Panc1 (cell line): ENCODE results near the gene FAHD2A. TPM values are rescaled to one million over a fixed set of nuclear protein-coding genes. Genes with fewer than 3 reads are reported as not detected.

Source experiments
- ATAC-seq: fragments of 200-7000 bp; cut with Tn5 transposase; 2 replicates; pipeline ENCODE4 v1.9.1; 2020; ENCODE audit warnings: mild to moderate bottlenecking, moderate library complexity
- BruUV-seq: library from RNA; stranded (reverse); fragments of 400-500 nt; replicated peaks from 2 replicates; lab custom pipeline; 2021; lab: Mats Ljungman, UMichigan
- CTCF ChIA-PET: fragments of 300-600 bp; sonication (Branson Sonifier 250); formaldehyde crosslinking; loops from one replicate; lab custom pipeline; 2022; ENCODE audit warnings: antibody characterized with exemption; lab: Charles Lee
- POLR2A ChIA-PET: fragments of 300-600 bp; sonication (Branson Sonifier 250); formaldehyde crosslinking; loops from one replicate; lab custom pipeline; 2022; ENCODE audit warnings: antibody characterized with exemption; lab: Charles Lee
- DNase-seq: peaks from one replicate; pipeline ENCODE4 v3.0.0-alpha.2; 2010; ENCODE audit warnings: low read depth, low spot score
- H3K27ac ChIP-seq: 2 replicates; pipeline ENCODE4 v1.5.1; 2011; ENCODE audit warnings: mild to moderate bottlenecking, low read length, inconsistent platforms
- H3K27me3 ChIP-seq: fragments of 200-500 bp; sonication (Bioruptor generic); 2 replicates; pipeline ENCODE4 v1.6.0; 2014; ENCODE audit warnings: low read length, inconsistent platforms; ENCODE audit not compliant: control insufficient read depth, insufficient read depth
- H3K36me3 ChIP-seq: fragments of 200-500 bp; sonication (Bioruptor generic); 2 replicates; pipeline ENCODE4 v1.5.1; 2014; ENCODE audit warnings: inconsistent platforms, mild to moderate bottlenecking, low read length, moderate library complexity; ENCODE audit not compliant: control insufficient read depth, insufficient read depth
- H3K4me1 ChIP-seq: 2 replicates; pipeline ENCODE4 v1.5.1; 2011; ENCODE audit warnings: inconsistent platforms, mild to moderate bottlenecking, low read length, moderate library complexity; ENCODE audit not compliant: control insufficient read depth, insufficient read depth
- H3K4me3 ChIP-seq, 2 experiments: 2 replicates each; pipeline ENCODE4 v1.5.1; 2011 to 2012; ENCODE audit warnings: low read depth in 2 of 2, low read length in 2 of 2, mild to moderate bottlenecking in 2 of 2, inconsistent platforms in 1 of 2, moderate library complexity in 1 of 2
- H3K9me3 ChIP-seq: fragments of 200-500 bp; sonication (Bioruptor generic); 2 replicates; pipeline ENCODE4 v1.5.1; 2014; ENCODE audit warnings: low read depth, mild to moderate bottlenecking, inconsistent platforms, low read length, moderate library complexity; ENCODE audit not compliant: control insufficient read depth, insufficient read depth
- CTCF ChIP-seq: fragments of 450-650 bp; IDR thresholded peaks from 2 replicates; pipeline ENCODE4 v1.5.1; 2017; ENCODE audit warnings: mild to moderate bottlenecking
- POLR2AphosphoS5 ChIP-seq: IDR thresholded peaks from 2 replicates; pipeline ENCODE4 v1.6.1; 2012; ENCODE audit warnings: mild to moderate bottlenecking, low read depth, low read length, moderate library complexity
- REST ChIP-seq, 2 experiments: IDR thresholded peaks; 2 replicates each; pipeline ENCODE4 v1.6.1; 2011 to 2012; ENCODE audit warnings: low read depth in 2 of 2, control low read depth in 1 of 2, low read length in 1 of 2, mild to moderate bottlenecking in 1 of 2, moderate library complexity in 1 of 2; ENCODE audit not compliant: insufficient read depth in 1 of 2
- SIN3A ChIP-seq: IDR thresholded peaks from 2 replicates; pipeline ENCODE4 v1.6.1; 2012; ENCODE audit warnings: low read depth, mild to moderate bottlenecking, low read length, moderate library complexity, borderline replicate concordance; ENCODE audit not compliant: insufficient read depth
- TCF7L2 ChIP-seq: IDR thresholded peaks from 2 replicates; pipeline ENCODE4 v1.6.1; 2011; ENCODE audit warnings: mild to moderate bottlenecking, low read depth, low read length, inconsistent platforms
- in situ Hi-C: cut with HindIII; loops from 2 replicates; pipeline ENCODE4 v1.10.0; 2016; ENCODE audit warnings: low sequenced_read_pairs, low pct_unique_long_range_greater_than_20kb
- intact Hi-C: fragments of 100-400 bp; cut with micrococcal nuclease; formaldehyde crosslinking; loops from one replicate; pipeline ENCODE4 v1.10.0; 2022; ENCODE audit not compliant: unreplicated experiment
- total RNA-seq: library from RNA; stranded (reverse); gene quantifications from one replicate; pipeline ENCODE4 v1.2.1, GENCODE V29; 2021; ENCODE audit not compliant: unreplicated experiment

Gene FAHD2A
- total RNA-seq, 1 experiment from 2014 or later, result 17.2 TPM

GRCh38 chr2:95362486-95362885 is 40.0 kb upstream of the FAHD2A start:
- intact Hi-C loops (no loop called here), in situ Hi-C loops (no loop called here)
- Histone ChIP-seq H3K36me3 (no peaks in the 10 kb centered on the region), H3K27me3 (no peaks in the 10 kb centered on the region), H3K4me3 (no peak overlapping the region), H3K9me3 (no peaks in the 10 kb centered on the region), H3K4me1 (no peaks in the 10 kb centered on the region; the same call in 1 of the 2 replicates), H3K27ac (no peak overlapping the region)
- POLR2A ChIA-PET, result no interaction called here
- DNase-seq, result no peak
- BruUV-seq, result no TSS peak
- no peak for ATAC-seq
- CTCF ChIA-PET, result no interaction called here
- TF ChIP-seq SIN3A (no peak), CTCF (no peak), POLR2AphosphoS5 (no peak), TCF7L2 (no peak), REST (IDR thresholded peaks at IDR 0.05; ENCODE audit: insufficient read depth in 1 of 2, low read depth in 2 of 2, low read length in 1 of 2) (no peak)

GRCh38 chr2:95366514-95366913 is 36.0 kb upstream of the FAHD2A start:
- BruUV-seq, result no TSS peak
- intact Hi-C loops (no loop called here), in situ Hi-C loops (no loop called here)
- Histone ChIP-seq H3K27ac (no peak overlapping the region), H3K4me3 (no peak overlapping the region), H3K36me3 (no peaks in the 10 kb centered on the region), H3K27me3 (no peaks in the 10 kb centered on the region), H3K4me1 (no peaks in the 10 kb centered on the region), H3K9me3 (no peaks in the 10 kb centered on the region)
- POLR2A ChIA-PET, result interaction anchor here (0.7 kb wide), 1 partner anchor 18 kb away, joined by 3 read pairs; no protein-coding TSS in a partner anchor
- no peak for ATAC-seq
- CTCF ChIA-PET, result no interaction called here
- DNase-seq, result no peak
- no peak for TF ChIP-seq TCF7L2
- TF ChIP-seq SIN3A, result no peak
- no peak for TF ChIP-seq POLR2AphosphoS5
- no peak for TF ChIP-seq REST (IDR thresholded peaks at IDR 0.05; ENCODE audit: insufficient read depth in 1 of 2, low read depth in 2 of 2, low read length in 1 of 2)
- TF ChIP-seq CTCF, result no peak
